HepG2 (cell line): ENCODE measurements around the gene SH2D3C. TPM values are rescaled to one million over a fixed set of nuclear protein-coding genes. Genes with fewer than 3 reads are reported as not detected.

Source experiments
- ATAC-seq: fragments of 200-7000 bp; cut with Tn5 transposase; 3 replicates; pipeline ENCODE4 v1.9.1; 2020; ENCODE audit warnings: mild to moderate bottlenecking, moderate library complexity
- BruUV-seq: library from RNA; stranded (reverse); fragments of 400-500 nt; replicated peaks from 2 replicates; lab custom pipeline; 2021; lab: Mats Ljungman, UMichigan
- CTCF ChIA-PET: fragments of 300-600 bp; formaldehyde crosslinking; extraction: SDS; loops from one replicate; lab custom pipeline; 2021; ENCODE audit warnings: low total read pairs, inconsistent platforms, low intra/inter-chr PET ratio; lab: Yijun Ruan, JAX
- POLR2A ChIA-PET: fragments of 350-600 bp; sonication (Branson Sonifier 250); formaldehyde crosslinking; loops from one replicate; lab custom pipeline; 2020; ENCODE audit warnings: antibody characterized with exemption, inconsistent platforms; lab: Yijun Ruan, JAX
- DNase-seq: peaks from one replicate; pipeline ENCODE4 v3.0.0-alpha.2; 2015; ENCODE audit warnings: low spot score
- FAIRE-seq: peaks from 3 replicates; lab custom pipeline; 2011; peaks lifted over from hg19 to GRCh38; lab: Jason Lieb, UNC
- H2AFZ ChIP-seq: one replicate; pipeline ENCODE4 v1.6.1; 2011; ENCODE audit warnings: low read length, inconsistent platforms
- H3K27ac ChIP-seq: fragments of 300-600 bp; 3 replicates; pipeline ENCODE4 v1.8.0; 2011; ENCODE audit warnings: mixed run types, mild to moderate bottlenecking, mixed read lengths, low read length, inconsistent platforms; ENCODE audit not compliant: insufficient read depth; ENCODE audit errors: extremely low read length
- H3K27me3 ChIP-seq, 2 experiments: fragments of 200-600 bp in 1 of 2; 2 replicates in 1 of 2; 3 replicates in 1 of 2; pipeline versions ENCODE4 v1.6.0 to v1.8.0; 2011; ENCODE audit warnings: low read length in 2 of 2, mild to moderate bottlenecking in 2 of 2, moderate library complexity in 2 of 2, inconsistent platforms in 1 of 2; ENCODE audit not compliant: insufficient read depth in 2 of 2, control insufficient read depth in 1 of 2
- H3K36me3 ChIP-seq, 2 experiments: fragments of 200-600 bp in 1 of 2; replicated peaks in 1 of 2; 2 replicates in 1 of 2; 3 replicates in 1 of 2; pipeline versions ENCODE4 v1.5.1 to v1.8.0; 2011; ENCODE audit warnings: low read length in 2 of 2, inconsistent platforms in 1 of 2; ENCODE audit not compliant: insufficient read depth in 2 of 2, control insufficient read depth in 1 of 2
- H3K4me1 ChIP-seq: 2 replicates; pipeline ENCODE4 v1.5.1; 2012; ENCODE audit warnings: low read length, inconsistent platforms; ENCODE audit not compliant: insufficient read depth
- H3K4me2 ChIP-seq: 2 replicates; pipeline ENCODE4 v1.6.0; 2011; ENCODE audit warnings: low read depth, low read length, inconsistent platforms
- H3K4me3 ChIP-seq, 3 experiments: fragments of 200-600 bp in 1 of 3; sonication (generic), shearing (Covaris generic) in 1 of 3; replicated peaks in 1 of 3; 2 replicates each; pipeline ENCODE4 v1.5.1; 2011 to 2016; ENCODE audit warnings: low read length in 3 of 3, inconsistent platforms in 2 of 3, low read depth in 2 of 3, mild to moderate bottlenecking in 2 of 3, control low read depth in 1 of 3, mixed read lengths in 1 of 3; ENCODE audit not compliant: insufficient read depth in 1 of 3
- H3K79me2 ChIP-seq: one replicate; pipeline ENCODE4 v1.6.1; 2011; ENCODE audit warnings: low read length, inconsistent platforms; ENCODE audit not compliant: insufficient read depth
- H3K9ac ChIP-seq: 2 replicates; pipeline ENCODE4 v1.6.0; 2011; ENCODE audit warnings: mild to moderate bottlenecking, low read depth, low read length, inconsistent platforms; ENCODE audit not compliant: insufficient read depth
- H3K9me3 ChIP-seq: 2 replicates; pipeline ENCODE4 v1.5.1; 2012; ENCODE audit warnings: mild to moderate bottlenecking, low read length
- H4K20me1 ChIP-seq: 2 replicates; pipeline ENCODE4 v1.6.0; 2011; ENCODE audit warnings: inconsistent platforms, mild to moderate bottlenecking, low read length, moderate library complexity; ENCODE audit not compliant: insufficient read depth
- HNRNPLL ChIP-seq: fragments of 200-400 bp; formaldehyde crosslinking; IDR thresholded peaks from 2 replicates; pipeline ENCODE4 v1.6.1; 2017; ENCODE audit warnings: mild to moderate bottlenecking, low read depth, low read length; ENCODE audit not compliant: poor library complexity, severe bottlenecking
- MAFF ChIP-seq: IDR thresholded peaks from 2 replicates; pipeline ENCODE4 v1.6.1; 2011; ENCODE audit warnings: low read depth, low read length, improper control_type of control experiment
- MAFK ChIP-seq, 2 experiments: IDR thresholded peaks in 1 of 2; conservative IDR thresholded peaks in 1 of 2; 2 replicates each; pipeline ENCODE4 v1.6.1; 2011; ENCODE audit warnings: improper control_type of control experiment in 2 of 2, low read length in 2 of 2
- MED13 ChIP-seq: sonication (generic); formaldehyde crosslinking; IDR thresholded peaks from 2 replicates; pipeline ENCODE4 v1.5.0; 2020; ENCODE audit warnings: missing genetic modification reagents
- MIXL1 ChIP-seq: IDR thresholded peaks from 2 replicates; pipeline ENCODE4 v1.6.1; 2016
- NFYB ChIP-seq: sonication (generic); formaldehyde crosslinking; IDR thresholded peaks from 2 replicates; pipeline ENCODE4 v1.4.0; 2020; ENCODE audit warnings: missing genetic modification reagents
- PTBP1 ChIP-seq: fragments of 200-400 bp; formaldehyde crosslinking; IDR thresholded peaks from 2 replicates; pipeline ENCODE4 v1.6.1; 2018; ENCODE audit warnings: low read length, low read depth; ENCODE audit not compliant: poor library complexity, severe bottlenecking
- ZSCAN25 ChIP-seq: sonication (generic); formaldehyde crosslinking; IDR thresholded peaks from 2 replicates; pipeline ENCODE4 v1.8.0; 2022; ENCODE audit warnings: mild to moderate bottlenecking, missing genetic modification reagents
- WGBS: methylation state at CpG from one replicate; pipeline ENCODE4 v1.1.6; 2017; ENCODE audit warnings: low lambda C conversion rate; 5-methylcytosine and 5-hydroxymethylcytosine counted together
- in situ Hi-C: cut with HindIII; loops from 2 replicates; pipeline ENCODE4 v1.10.0; 2017; ENCODE audit warnings: low pct_unique_long_range_greater_than_20kb; ENCODE audit not compliant: extremely low pct_ligation_motif_present
- intact Hi-C: fragments of 100-400 bp; cut with micrococcal nuclease; formaldehyde crosslinking; loops from one replicate; pipeline ENCODE4 v1.10.0; 2022; ENCODE audit not compliant: unreplicated experiment
- polyA plus RNA-seq, 8 experiments: library from polyadenylated mRNA; depleted of rRNA in 3 of 8; stranded (reverse) in 7 of 8; unstranded in 1 of 8; fragments of >200 nt; fragmentation: Illumina TruSeq in 4 of 8; extraction: Trizol in 4 of 8; gene quantifications; 2 replicates each; pipeline versions ENCODE4 v1.2.1 to v1.2.3, GENCODE V29; 2011 to 2016; ENCODE audit warnings: low read depth in 4 of 8, missing spikeins in 1 of 8, mixed read lengths in 1 of 8; ENCODE audit not compliant: insufficient read depth in 1 of 8
- total RNA-seq, 5 experiments: library from RNA; depleted of rRNA; stranded (reverse); fragments of >200 nt; fragmentation: Illumina TruSeq; extraction: Trizol; gene quantifications; 2 replicates each; pipeline ENCODE4 v1.2.3, GENCODE V29; 2016; ENCODE audit warnings: low read depth in 1 of 5
- TF ChIP-seq, protein P1 (sequence below): sonication (generic); formaldehyde crosslinking; IDR thresholded peaks from 2 replicates; pipeline ENCODE4 v1.4.0; 2020; ENCODE audit warnings: missing genetic modification reagents
- TF ChIP-seq, protein P2 (sequence below): IDR thresholded peaks from 2 replicates; pipeline ENCODE4 v1.6.1; 2016; ENCODE audit warnings: control low read depth

The SH2D3C gene
- total and polyA plus RNA-seq, 2 of the 13 experiments (the other 11 are each of a cell fraction or from before 2014, with no cell fraction given): not detected

DNA sequence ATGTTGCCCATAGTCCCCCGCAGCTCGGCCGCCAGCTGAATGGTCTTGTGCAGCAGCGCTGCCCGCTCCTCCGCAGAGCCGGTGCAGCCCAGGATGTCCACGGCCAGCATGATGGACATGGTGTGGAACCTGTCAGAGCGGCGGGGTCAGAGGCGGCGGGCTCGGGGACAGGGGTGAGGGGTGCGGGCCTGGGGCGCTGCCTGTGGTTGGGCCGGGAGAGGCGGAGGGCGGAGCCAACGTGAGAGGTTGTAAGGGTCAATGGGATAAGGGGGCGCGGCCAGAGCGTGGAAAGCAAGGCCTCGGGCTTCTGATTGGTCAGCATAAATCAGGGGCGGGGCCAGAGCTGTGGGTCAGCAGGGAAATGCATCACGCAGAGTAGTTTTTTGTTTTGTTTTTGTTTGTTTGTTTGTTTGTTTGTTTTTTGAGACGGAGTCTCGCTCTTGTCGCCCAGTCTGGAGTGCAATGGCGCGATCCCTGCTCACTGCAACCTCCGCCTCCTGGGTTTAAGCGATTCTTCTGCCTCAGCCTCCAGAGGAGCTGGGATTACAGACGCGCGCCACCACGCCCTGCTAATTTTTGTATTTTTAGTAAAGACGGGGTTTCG, 36.5 kb downstream of the SH2D3C start:
- Histone ChIP-seq H3K79me2 (no peaks in the 10 kb centered on the region), H3K9me3 (no peaks in the 10 kb centered on the region), H3K36me3 (no peaks in the 10 kb centered on the region), H4K20me1 (no peaks in the 10 kb centered on the region), H3K4me3 (peak overlapping the region in 1 of 3 experiments; percentile 32; a peak in 1 of 6 replicates), H3K27ac (no peak overlapping the region), H3K27me3 (peaks cover 5 to 50% of the 10 kb centered on the region in 2 experiments; a peak in 4 of 5 replicates), H3K9ac (no peak overlapping the region), H2AFZ (no peak overlapping the region), H3K4me1 (peaks cover 22% of the 10 kb centered on the region), H3K4me2 (peak overlapping the region; percentile 21; the same call in 1 of the 2 replicates)
- 48% methylated on average over 38 of the region's 38 CpGs for WGBS
- TF ChIP-seq MAFK (conservative IDR thresholded peaks at IDR 0.05 in 1 of 2, IDR thresholded peaks at IDR 0.05 in 1 of 2; ENCODE audit: low read length in 2 of 2) (peak; percentile 54 to 57; a peak in 3 of 4 replicates), NFYB (CRISPR knock-in tag) (peak; percentile 74), PTBP1 (no peak), MAFF (peak; percentile 19; the same call in 1 of the 2 replicates), MIXL1 (no peak), MED13 (CRISPR knock-in tag) (no peak), HNRNPLL (peak; percentile 30), ZSCAN25 (CRISPR knock-in tag) (peak; percentile 63)
- TF ChIP-seq, protein P1, sequence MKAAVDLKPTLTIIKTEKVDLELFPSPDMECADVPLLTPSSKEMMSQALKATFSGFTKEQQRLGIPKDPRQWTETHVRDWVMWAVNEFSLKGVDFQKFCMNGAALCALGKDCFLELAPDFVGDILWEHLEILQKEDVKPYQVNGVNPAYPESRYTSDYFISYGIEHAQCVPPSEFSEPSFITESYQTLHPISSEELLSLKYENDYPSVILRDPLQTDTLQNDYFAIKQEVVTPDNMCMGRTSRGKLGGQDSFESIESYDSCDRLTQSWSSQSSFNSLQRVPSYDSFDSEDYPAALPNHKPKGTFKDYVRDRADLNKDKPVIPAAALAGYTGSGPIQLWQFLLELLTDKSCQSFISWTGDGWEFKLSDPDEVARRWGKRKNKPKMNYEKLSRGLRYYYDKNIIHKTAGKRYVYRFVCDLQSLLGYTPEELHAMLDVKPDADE (CRISPR knock-in tag): no peak
- TF ChIP-seq, protein P2, sequence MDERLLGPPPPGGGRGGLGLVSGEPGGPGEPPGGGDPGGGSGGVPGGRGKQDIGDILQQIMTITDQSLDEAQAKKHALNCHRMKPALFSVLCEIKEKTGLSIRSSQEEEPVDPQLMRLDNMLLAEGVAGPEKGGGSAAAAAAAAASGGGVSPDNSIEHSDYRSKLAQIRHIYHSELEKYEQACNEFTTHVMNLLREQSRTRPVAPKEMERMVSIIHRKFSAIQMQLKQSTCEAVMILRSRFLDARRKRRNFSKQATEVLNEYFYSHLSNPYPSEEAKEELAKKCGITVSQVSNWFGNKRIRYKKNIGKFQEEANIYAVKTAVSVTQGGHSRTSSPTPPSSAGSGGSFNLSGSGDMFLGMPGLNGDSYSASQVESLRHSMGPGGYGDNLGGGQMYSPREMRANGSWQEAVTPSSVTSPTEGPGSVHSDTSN (CRISPR knock-in tag): peak; percentile 70
- intact Hi-C loops (loop anchor here (2.0 kb wide), 1 partner anchor 43 kb away; no protein-coding TSS in a partner anchor), in situ Hi-C loops (no loop called here)
- CTCF ChIA-PET: no interaction called here
- POLR2A ChIA-PET: no interaction called here
- FAIRE-seq (no peak), DNase-seq (peak; percentile 37), ATAC-seq (peak; percentile 59)
- BruUV-seq: no TSS peak
